CD4-positive, alpha-beta T cell treated with Interleukin-15 for 4 hours (primary cell): ENCODE data around the gene MYO9A.
"Not testable (repeated sequence)": the region's sequence is repeated elsewhere in the genome, so short reads cannot be mapped to it uniquely, and the experiment has no call there.

ENCODE experiments used
- DNase-seq: peaks from one replicate; pipeline ENCODE4 v3.0.0-alpha.2; 2020; ENCODE audit warnings: low spot score

MYO9A gene

DNA sequence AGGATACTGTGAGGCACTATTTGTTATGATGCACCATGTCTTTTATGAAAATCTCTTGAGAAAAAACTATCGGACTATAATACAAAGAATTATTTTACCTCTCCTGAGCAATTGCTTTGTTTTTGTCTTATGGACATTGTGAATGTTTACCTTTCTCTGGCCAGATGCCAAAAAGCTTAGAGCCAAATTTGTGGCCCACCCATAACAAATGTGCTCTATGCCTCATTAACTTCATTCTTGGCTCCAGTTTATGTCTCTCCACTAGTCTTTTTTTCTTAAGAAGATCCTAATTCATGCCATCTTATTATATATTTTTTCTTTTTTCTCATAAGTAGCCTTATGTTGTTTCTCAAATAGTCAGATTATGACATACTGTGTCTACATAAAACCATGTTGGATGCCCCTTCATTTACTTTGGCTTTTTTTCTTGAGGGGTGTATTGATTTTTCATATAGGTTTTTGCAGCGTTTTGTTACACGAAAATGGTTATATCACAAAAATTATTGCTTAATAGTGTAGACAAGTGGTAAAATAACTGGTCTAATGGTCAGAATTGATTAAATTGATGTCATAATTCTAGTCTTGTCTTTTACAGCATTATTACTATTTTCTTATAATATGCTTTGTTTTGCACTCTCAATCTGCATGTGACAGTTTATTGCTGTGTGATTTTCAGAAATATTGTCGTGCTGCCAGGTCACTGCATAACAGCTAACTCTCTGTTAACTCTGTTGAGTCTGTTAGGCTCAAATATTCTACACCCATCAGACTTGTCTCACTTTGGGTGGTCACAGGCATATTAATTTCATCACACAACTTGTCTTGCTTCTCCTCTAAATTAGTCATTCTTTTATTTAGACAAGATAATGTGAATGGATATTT lies 18.5 kb upstream of the MYO9A start:
- DNase-seq = no peak

DNA sequence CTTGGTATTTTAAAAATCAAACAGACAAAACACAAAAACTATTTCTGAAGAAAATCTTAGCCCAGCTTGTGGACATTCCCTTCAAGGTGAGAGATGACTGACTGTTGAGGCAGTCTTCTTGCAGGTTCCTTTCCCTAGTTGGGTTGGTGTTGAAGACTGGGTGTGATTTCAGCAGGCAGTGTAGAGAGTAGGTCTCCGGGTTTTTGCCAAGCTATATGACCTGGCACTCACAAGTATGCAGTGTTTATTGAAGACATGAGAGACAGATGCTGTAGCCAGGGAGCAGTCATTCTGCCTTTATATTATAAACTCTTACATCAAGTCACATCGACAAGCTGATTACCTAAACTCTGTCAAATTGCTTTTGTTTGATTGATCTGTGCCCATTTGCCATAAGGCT lies 17.8 kb upstream of the MYO9A start:
- DNase-seq = no peak

DNA sequence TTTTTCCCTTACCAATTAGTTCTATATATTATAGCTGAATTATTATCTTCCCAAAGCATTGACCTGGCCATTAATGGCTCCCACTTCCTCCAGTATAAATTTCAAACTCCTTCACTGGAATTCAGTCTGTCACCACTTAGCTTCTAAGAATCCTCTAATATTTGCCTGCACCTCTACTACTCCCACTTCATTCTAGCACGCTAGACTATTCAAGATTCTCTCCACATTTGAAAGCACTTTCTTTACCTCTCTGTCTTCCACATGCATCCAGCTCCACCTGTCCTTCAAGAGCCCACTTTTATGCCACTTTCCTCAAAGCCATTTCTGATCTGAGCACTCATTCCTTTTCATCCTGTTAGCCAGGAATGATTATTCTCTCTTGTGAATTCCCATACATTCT lies 15.3 kb upstream of the MYO9A start:
- no peak for DNase-seq

DNA sequence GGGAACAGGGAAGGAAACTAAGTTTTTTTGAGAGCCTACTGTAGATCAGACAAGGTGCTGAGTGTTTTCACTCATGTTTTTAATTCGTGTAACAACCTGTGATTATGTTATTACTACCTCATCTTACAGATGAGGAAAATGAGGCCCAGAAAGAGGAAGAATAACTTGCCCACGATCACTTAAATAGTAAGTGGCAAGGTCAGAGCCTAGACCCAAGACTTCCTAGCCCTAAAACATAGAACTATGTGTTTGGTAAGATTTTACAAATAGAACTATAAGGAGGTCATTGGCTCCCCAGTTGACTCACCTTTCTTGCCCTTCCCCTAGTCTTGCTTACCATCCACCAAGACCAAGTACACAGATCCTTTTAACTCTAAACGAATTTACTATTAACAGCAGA lies 14.0 kb upstream of the MYO9A start:
- DNase-seq = no peak

DNA sequence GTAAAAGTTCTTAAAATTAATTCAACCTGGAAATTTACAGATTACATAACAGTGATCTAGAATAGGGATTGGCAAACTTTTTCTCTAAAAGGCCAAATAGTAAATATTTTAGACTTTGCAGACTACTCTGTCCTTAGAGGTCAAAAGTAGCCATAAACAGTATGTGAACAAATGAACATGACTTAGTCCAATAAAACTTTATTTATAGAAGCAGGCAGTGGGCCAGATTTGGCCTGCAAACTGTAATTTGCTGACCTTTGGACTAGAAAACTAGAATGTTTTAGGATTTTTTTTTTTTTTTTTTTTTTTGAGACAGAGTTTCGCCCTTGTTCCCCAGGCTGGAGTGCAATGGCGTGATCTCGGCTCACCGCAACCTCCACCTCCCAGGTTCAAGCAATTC lies 12.3 kb upstream of the MYO9A start:
- DNase-seq = no peak

DNA sequence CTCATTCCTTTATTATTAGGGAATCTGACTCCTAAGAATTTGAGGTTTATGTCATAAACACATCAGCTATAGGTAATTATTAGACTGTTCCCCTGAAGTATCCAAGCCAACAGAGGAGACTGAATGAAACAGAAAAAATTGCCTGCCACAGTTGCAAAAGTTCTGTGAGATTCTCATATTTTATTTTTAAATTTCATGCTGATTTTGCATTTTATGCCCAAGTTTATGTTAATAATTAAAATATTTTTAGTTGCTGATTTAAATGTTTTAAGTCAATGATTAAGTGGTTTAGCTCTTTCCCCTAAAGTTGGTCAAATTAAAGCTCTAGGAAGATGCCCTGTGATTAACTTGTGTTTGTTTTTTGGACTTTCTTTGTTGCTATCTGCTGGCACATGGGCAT lies 10.4 kb upstream of the MYO9A start:
- DNase-seq = no peak

DNA sequence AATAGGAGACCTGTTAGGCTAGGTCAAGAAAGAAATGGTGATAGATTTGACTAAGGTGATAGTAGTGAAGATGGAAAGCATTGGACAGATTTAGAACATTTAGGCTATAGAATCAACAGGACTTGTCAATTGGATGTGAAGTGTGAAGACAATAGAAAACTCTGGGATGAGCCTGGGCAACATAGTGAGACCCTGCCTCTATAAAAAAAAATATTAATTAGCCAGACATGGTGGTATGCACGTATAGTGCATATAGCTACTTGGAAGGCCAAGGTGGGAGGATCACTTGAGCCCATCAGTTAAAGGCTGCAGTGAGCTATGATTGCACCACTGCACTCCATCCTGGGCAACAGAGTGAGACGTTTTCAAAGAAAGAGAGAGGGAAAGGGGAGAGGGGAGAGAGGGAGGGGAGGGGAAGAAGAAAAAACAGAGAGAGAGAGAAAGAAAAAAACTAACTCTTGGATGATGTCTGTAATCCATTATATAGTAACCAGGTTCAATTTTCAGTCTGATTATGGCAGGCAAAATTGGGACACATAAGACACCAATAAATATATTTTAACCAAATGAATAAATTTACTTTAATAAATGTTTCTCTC lies 9.9 kb upstream of the MYO9A start:
- no peak for DNase-seq

DNA sequence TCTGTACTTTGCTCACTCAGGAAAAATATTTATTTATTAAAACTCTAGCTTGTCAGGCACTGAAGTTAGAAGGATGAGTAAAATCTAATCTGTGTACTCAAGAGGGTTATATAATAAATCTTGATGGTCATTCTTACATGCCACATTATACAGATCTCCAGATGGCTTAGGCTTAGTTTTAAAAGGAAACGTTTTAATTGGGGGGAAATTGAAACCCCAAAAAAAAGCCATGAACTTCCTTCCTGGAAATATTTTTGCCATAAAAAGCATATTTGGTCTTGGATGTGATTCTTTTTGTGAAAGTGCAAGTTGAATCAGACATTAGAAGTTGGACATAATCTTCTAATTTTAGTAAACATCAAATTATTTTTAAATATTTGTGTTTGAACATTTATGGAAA lies 6.3 kb upstream of the MYO9A start:
- no peak for DNase-seq

DNA sequence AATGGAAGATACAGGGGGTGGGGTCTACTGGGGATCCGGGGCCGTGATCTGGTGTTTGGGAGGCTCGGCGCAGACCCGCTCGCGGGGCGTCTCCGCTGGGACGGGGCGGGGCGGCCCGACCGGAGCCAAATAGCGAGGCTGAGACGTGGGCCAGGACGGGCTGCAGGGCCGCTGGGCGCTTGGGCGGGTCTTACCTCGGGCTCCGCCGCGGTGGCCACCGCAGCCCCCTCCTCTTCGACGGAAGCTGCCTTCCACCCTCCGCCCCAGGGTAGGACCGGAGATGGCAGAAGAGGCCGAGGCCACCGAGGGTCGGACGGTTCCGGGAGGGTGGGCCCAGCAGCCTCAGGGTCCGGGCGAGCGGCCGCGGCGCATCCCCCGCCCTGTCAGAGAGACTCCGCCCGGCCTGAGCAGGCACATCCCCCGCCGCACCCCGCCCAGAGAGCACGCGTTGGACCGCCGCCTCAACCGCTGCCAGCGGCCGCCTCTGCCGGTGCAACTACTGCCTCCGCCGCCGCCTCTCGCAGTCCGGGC lies 399 bp downstream of the MYO9A start:
- DNase-seq = peak; percentile 62

DNA sequence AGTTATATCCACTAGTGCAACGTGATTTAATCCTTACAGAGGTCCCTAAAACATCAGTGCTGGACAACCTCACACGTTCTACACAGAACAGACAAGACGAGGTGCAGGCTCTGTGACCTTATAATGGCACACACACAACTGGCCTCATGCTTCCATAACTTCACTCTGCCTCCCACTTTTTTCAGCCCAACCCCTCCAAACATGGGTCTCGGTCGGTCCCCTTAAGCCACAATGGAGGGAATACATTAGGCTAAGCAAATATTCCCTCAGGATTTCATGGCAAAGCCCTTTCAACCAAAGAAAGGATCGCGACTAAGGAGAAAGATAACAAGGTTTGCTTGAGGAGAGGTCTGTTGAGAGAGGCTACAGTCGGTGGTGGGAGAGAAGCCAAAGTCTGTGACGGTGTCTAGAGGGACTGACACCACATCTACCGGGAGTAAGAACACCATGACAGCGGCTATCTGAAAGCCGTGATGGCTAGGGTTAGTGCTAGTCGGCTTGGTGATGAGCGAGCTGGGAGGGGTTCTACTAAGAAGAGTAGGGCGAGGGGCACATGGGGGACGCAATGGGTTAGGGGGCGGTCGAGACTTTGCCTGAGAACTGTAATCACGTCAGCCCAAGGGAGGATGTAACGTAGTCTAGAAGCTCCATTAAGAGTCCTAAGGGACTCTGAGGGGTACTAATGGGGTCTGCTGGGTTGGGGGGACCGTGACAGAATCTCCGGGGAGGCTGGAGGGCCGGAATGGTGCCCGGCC lies 1.0 kb downstream of the MYO9A start:
- no peak for DNase-seq

DNA sequence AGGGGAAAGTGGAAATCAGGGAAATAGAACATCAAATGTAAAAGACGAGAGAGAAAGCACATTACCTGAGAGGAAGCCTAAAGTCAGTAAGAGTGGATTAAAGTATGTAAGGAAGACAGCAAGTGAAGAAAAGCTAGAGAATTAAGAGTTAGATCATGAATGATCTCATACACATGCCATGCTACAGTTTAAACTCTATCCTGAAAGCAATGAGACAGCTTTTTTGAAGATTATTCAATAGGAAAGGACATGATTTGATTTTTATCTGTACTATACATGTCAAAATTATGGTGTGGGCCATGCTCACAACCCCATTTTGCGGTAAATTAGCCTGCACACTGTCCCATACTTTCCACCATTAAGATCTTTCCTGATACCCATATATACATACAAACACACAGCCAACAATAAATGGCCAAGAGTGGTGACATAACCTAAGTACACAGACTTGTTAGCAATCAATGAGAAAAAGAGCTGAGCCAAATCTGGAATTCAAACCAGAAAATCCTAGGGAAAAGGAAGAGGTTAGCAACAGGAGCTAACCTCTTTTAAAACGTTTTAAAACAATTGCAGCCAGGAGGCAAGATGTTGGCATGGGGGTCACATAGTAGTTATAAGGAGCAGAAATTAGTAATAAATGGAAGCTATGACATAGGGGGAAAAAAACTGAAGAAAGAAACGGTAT lies 4.5 kb downstream of the MYO9A start:
- DNase-seq = no peak

DNA sequence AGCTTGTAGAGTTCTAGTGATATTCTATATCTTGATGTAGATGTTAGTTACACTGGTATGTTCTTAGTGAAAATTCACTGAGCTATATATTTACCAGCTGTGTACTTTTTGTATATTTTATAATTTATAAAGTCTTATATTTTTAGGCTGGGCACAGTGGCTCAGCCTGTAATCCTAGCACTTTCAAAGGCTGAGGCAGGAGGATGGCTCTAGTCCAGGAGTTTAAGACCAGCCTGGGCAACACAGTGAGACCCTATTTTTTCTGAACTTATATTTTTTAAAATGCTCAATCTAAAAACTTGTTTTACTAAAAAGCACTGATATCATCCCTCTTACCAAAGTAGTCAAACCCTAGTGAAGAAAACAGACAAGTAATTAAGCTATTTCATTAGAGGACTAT lies 5.1 kb downstream of the MYO9A start:
- no peak for DNase-seq

DNA sequence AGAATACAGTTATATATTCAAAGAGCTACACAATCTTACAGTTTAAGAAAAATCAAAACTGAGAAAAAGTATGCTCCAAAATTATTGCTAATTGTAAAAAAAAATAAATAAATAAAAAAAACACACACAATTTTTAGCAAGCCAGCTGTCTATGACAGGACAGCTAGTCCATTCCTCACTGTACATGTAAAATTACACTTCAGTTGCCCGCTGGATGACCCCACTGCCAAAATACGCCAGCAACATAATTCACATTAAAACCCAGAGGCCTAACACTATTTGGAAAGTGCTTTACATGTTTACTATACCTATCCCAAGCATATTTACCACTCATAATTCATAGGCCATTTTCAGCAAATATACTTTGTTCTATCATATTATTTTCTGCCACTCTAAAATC lies 5.8 kb downstream of the MYO9A start:
- DNase-seq = no peak

DNA sequence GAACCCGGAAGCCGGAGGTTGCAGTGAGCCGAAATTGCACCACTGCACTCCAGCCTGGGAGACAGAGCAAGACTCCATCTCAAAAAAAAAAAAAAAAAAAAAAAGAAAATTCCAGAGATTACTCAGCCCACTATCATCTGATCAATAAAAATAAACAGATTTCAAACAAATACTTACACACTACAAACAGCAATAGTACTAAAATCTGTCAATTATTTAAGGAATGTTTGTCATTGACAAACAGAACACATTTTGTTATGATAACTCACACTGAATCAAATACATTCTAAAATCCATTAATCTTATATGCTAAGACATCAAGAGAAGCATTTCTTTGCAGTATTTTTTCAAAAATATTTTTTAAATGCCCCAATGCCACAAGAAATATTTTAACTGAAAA lies 7.6 kb downstream of the MYO9A start:
- DNase-seq = no peak

DNA sequence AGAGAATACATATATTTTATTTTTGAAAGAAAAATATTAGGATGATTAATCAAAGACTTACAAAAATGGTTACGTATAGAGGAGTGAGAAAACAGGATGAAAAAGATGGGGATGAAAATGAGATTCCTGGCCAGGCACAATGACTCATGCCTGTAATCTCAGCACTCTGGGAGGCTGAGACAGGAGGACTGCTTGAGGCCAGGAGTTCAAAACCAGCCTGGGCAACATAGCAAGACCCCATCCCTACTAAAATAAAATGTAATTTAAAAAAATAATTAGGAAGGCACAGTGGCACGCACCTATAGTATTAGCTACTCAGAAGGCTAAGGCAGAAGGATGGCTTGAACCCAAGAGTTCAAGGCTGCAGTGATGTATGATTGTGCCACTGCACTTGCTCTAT lies 11.9 kb downstream of the MYO9A start:
- no peak for DNase-seq

DNA sequence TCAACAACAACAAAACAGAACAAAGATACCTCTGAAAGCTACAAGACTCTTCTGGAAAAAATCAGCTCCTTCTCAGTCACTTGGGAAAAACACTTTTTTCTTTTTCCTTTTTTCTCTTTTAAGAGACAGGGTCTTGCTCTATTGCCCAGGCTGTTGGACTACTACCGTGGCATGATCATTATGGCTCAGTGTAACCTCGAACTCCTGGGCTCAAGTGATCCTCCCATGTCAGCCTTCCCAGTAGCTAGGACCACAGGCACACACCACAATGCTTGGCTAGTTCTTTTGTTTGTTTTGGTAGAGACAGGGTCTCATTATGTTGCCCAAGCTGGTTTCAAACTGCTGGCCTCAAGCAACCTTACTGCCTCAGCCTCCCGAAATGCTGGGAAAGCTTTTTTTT lies 12.8 kb downstream of the MYO9A start:
- no peak for DNase-seq

DNA sequence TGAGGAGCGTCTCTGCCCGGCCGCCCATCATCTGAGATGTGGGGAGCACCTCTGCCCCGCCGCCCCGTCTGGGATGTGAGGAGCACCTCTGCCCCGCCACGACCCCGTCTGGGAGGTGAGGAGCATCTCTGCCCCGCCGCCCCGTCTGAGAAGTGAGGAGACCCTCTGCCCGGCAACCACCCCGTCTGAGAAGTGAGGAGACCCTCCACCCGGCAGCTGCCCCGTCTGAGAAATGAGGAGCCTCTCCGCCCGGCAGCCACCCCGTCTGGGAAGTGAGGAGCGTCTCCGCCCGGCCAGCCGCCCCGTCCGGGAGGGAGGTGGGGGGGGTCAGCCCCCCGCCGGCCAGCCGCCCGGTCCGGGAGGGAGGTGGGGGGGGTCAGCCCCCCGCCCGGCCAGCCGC lies 17.4 kb downstream of the MYO9A start:
- not testable (repeated sequence) for DNase-seq

DNA sequence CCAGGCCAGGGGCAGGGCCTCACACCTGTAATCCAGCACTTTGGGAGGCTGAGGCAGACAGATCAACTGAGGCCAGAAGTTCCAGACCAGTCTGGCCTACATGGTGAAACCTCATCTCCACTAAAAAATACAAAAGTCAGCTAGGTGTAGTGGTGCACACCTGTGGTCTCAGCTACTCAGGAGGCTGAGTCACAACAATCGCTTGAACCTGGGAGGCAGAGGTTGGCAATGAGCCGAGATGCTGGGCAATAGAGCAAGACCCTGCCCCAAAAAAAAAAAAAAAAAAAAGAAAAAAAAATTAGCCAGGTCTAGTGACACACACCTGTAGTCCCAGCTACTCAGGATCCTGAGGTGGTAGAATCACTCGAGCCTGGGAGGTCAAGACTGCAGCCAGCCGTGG lies 18.8 kb downstream of the MYO9A start:
- DNase-seq = no peak

DNA sequence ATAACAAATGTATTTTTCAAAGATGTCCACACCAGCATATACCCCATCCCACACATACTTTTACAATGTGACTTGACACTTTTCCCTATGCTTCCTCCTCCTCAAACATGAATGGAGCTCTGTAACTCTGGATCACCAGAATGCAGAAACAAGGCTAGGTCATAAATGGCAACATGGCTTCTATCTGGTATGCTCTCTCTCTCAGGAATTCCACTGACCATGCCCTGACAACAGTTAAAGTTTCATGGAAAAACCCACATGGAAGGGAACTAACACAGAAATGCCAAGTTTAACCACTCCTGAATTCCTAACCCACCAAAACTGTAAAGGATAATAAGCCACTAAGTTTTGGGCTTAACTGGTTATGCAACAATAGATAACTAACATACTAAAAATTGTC lies 19.9 kb downstream of the MYO9A start:
- no peak for DNase-seq

DNA sequence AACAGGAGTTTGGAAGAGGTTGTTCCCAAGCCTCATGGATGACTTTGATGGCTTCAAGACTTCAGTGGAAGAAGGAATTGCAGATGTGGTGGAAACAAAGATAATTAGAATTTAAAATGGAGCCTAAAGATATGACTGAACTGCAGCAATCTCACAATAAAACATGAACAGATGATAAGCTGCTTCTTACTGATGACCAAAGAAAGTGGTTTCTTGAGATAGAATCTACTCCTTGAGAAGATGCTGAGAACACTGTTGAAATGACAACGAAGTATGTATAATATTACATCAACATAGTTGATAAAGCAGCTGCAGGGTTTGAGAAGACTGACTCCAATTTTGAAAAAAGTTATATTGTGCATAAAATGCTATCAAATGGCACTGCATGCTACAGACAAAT lies 21.2 kb downstream of the MYO9A start:
- DNase-seq = no peak

DNA sequence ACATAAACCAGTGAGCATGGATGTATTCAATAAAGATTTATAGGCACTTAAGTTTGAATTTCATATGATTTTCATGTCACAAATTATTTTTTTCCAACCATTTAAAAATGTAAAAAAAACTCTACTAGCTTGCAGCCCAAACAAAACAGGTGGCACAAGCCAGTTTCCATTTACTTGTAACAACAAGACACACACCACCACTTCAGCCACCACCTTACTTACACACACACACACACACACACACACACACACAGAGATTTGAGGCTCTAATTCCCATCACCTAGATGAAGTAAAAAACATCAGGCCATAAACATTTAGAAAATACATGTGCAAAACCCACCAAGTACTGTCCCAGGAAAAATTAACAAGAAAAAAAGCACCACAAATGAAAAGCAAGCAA lies 25.3 kb downstream of the MYO9A start:
- no peak for DNase-seq

DNA sequence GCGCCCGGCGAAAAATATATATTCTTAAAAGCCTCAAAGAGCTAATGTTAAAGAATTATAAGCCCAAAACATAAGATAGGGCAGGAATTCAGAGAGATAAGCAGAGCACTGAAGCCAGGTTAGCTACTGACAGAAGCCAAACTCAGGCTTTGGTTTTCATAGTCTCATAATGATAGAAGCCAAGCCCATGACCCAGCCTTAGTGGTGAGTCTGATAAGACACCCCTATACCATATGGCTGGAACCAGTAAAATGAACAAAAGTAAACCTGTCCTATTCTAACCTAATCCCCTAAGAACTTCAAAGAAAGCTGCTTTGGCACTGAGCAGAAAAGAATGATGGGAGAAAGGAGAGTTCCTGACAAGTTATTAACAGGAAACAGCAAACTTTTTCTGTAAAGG lies 25.9 kb downstream of the MYO9A start:
- no peak for DNase-seq
